Testis (tissue), 3 donors: ENCODE results near the gene SF1. TPM values are rescaled to one million over a fixed set of nuclear protein-coding genes. Genes with fewer than 3 reads are reported as not detected.
A peak's percentile ranks its signal among the peaks of the same experiment; 100 is the strongest.

Source experiments
- DNase-seq: peaks from one replicate; pipeline ENCODE4 v3.0.0-alpha.2; 2019
- H3K27ac ChIP-seq, 2 donors: fragments of 200-600 bp; sonication (generic); one replicate each; pipeline ENCODE4 v1.5.1; 2019
- H3K27me3 ChIP-seq: fragments of 200-600 bp; sonication (generic); one replicate; pipeline ENCODE4 v1.5.1; 2019
- H3K36me3 ChIP-seq: fragments of 200-600 bp; sonication (generic); one replicate; pipeline ENCODE4 v1.5.1; 2017; ENCODE audit warnings: low read depth; ENCODE audit errors: missing control alignments
- H3K4me1 ChIP-seq: fragments of 200-600 bp; sonication (generic); one replicate; pipeline ENCODE4 v1.5.1; 2019
- H3K4me3 ChIP-seq, 2 donors: fragments of 200-600 bp; sonication (generic); one replicate each; pipeline ENCODE4 v1.5.1; 2017 to 2019
- H3K9me3 ChIP-seq: fragments of 200-600 bp; sonication (generic); one replicate; pipeline ENCODE4 v1.5.1; 2017
- POLR2A ChIP-seq: fragments of 450-650 bp; IDR thresholded peaks from one replicate; pipeline ENCODE4 v1.6.1; 2017; ENCODE audit warnings: antibody characterized with exemption, mild to moderate bottlenecking, moderate library complexity
- WGBS, 2 donors: methylation state at CpG; one replicate each; pipeline ENCODE4 v1.1.5; 2018; 5-methylcytosine and 5-hydroxymethylcytosine counted together
- intact Hi-C: fragments of 100-400 bp; cut with DNase I; formaldehyde crosslinking; loops from one replicate; pipeline ENCODE4 v1.15.1; 2023; ENCODE audit warnings: low total_unique reads
- polyA plus RNA-seq: library from polyadenylated mRNA; stranded (reverse); fragments of 350-450 nt; fragmentation: Illumina TruSeq; extraction: RNeasy Lipid Tissue Mini Kit (QIAGEN cat#74804); gene quantifications from one replicate; pipeline ENCODE4 v1.2.3, GENCODE V29; 2014; ENCODE audit warnings: low read depth, low replicate concordance; ENCODE audit not compliant: insufficient read depth
- total RNA-seq, 2 donors: library from RNA; depleted of rRNA; stranded (reverse); fragments of >200 nt; gene quantifications; one replicate each; pipeline ENCODE4 v1.2.3, GENCODE V29; 2016
- TF ChIP-seq, protein P1 (sequence below), 3 experiments: fragments of 450-650 bp in 2 of 3; fragments of 200-600 bp in 1 of 3; sonication (generic) in 1 of 3; IDR thresholded peaks; one replicate each; pipeline ENCODE4 v1.5.1; 2016 to 2019; ENCODE audit warnings: antibody characterized with exemption in 3 of 3, mild to moderate bottlenecking in 2 of 3, moderate library complexity in 1 of 3

Gene SF1
- total and polyA plus RNA-seq, 3 donors from 2014 or later, result 431 to 499 (median 455) TPM

DNA sequence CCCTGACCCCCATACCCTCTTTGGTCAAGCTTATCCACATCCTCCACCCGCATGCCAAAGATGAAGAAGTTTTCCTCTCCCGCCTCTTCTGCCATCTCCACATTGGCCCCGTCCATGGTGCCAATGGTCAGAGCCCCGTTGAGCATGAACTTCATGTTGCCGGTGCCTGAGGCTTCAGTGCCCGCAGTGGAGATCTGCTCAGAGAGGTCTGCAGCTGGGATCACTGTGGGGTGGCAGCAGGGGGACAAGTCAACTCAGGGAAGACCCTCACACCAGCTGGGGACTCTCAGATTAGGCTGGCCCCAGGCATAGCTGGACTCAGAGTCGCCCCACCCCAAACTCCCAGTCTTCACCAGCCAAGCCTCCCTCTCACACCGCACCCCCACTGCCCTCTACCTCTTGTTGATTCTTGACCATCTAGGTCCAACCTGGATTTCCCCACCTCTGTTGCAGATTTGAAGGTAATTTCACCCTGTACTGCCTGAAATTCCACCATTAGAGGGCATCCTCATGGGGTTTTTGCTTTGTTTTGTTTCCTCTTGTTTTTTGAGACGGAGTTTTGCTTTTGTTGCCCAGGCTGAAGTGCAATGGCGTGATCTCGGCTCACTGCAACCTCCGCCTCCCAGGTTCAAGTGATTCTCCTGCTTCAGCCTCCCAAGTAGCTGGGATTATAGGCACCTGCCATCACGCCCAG, 27.8 kb downstream of the SF1 start:
- H3K9me3 ChIP-seq, result no peaks in the 10 kb centered on the region
- no peak for TF ChIP-seq POLR2A
- TF ChIP-seq, protein P1, sequence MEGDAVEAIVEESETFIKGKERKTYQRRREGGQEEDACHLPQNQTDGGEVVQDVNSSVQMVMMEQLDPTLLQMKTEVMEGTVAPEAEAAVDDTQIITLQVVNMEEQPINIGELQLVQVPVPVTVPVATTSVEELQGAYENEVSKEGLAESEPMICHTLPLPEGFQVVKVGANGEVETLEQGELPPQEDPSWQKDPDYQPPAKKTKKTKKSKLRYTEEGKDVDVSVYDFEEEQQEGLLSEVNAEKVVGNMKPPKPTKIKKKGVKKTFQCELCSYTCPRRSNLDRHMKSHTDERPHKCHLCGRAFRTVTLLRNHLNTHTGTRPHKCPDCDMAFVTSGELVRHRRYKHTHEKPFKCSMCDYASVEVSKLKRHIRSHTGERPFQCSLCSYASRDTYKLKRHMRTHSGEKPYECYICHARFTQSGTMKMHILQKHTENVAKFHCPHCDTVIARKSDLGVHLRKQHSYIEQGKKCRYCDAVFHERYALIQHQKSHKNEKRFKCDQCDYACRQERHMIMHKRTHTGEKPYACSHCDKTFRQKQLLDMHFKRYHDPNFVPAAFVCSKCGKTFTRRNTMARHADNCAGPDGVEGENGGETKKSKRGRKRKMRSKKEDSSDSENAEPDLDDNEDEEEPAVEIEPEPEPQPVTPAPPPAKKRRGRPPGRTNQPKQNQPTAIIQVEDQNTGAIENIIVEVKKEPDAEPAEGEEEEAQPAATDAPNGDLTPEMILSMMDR (IDR thresholded peaks at IDR 0.05), result no peak
- no peak overlapping the region for H3K27ac ChIP-seq
- H3K4me1 ChIP-seq, result peaks cover 23% of the 10 kb centered on the region
- no peak for DNase-seq
- no peaks in the 10 kb centered on the region for H3K27me3 ChIP-seq
- WGBS, 2 donors, result 90 to 94% methylated on average over 13 of the region's 13 CpGs
- no peak overlapping the region for H3K4me3 ChIP-seq
- H3K36me3 ChIP-seq, result no peaks in the 10 kb centered on the region
- intact Hi-C loops, result no loop called here

DNA sequence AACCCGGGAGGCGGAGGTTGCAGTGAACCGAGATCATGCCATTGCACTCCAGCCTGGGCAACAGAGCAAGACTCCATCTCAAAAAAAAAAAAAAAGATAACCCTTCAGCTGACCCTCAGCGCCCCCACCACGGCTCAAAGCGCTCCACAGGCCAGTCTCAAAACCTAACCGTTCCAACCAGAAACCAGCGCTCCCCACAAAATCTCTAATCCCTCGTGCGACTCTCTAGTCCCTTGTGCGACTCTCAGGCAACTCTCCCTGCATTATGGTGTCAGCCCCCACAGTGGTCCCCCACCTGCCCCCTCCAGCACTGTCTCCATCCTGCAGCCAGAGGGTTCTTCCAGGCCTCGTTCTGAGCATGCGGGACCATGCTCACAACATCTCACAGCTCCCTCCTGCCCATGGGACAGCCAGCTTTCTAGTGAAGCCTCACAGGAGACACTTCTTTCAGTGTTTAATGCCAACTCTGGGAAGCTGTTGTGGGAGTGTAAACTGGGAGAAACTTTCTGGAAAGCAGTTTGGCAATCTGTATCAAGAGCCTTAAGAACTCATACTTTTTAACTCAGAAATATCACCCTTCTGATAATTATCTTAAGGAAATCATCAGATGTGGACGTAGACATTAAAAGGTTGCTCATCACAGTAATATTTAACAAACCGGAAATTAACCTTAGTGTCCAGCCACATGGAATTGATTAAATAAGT, 30.2 kb downstream of the SF1 start:
- Histone ChIP-seq H3K27ac (no peak overlapping the region), H3K36me3 (no peaks in the 10 kb centered on the region)
- no peak for DNase-seq

DNA sequence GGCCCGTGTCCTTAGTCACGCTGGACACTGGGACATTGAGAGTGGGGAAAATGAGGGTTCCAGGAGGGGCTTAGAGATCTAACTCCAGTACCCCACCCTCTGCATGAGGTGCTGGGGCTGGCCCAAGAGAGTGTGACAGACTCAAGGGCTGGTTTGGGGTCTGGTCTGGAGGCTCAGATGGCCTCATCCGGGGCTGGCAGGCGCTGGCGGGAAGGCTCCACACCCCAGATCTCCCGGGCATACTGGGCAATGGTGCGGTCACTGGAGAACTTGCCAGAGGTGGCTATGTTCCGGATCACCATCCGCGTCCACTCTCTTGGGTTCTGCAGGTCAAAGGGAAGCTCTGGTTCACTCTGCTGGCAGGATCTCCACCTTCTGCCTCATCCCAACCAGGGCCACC, 31.9 kb downstream of the SF1 start:
- peaks cover 30% of the 10 kb centered on the region for H3K4me1 ChIP-seq
- H3K9me3 ChIP-seq, result no peaks in the 10 kb centered on the region
- TF ChIP-seq, protein P1 (IDR thresholded peaks at IDR 0.05), result no peak
- no peak for TF ChIP-seq POLR2A
- H3K4me3 ChIP-seq, result peak overlapping the region in 1 of 2 donors; percentile 54
- H3K27ac ChIP-seq, result peak overlapping the region; percentile 83 to 92
- DNase-seq, result no peak
- WGBS, 2 donors, result 55 to 69% methylated on average over 5 to 10 of the region's 10 CpGs
- no peaks in the 10 kb centered on the region for H3K27me3 ChIP-seq
- intact Hi-C loops, result no loop called here
- H3K36me3 ChIP-seq, result no peaks in the 10 kb centered on the region

More for the DNA sequence above, 30.2 kb downstream of the SF1 start:
- TF ChIP-seq, protein P1 (IDR thresholded peaks at IDR 0.05), result no peak
- TF ChIP-seq POLR2A, result no peak
- intact Hi-C loops, result no loop called here
- 78 to 89% methylated on average over 15 of the region's 15 CpGs for WGBS, 2 donors
- peaks cover 24% of the 10 kb centered on the region for H3K4me1 ChIP-seq
- H3K27me3 ChIP-seq, result no peaks in the 10 kb centered on the region
- no peak overlapping the region for H3K4me3 ChIP-seq
- H3K9me3 ChIP-seq, result no peaks in the 10 kb centered on the region

DNA sequence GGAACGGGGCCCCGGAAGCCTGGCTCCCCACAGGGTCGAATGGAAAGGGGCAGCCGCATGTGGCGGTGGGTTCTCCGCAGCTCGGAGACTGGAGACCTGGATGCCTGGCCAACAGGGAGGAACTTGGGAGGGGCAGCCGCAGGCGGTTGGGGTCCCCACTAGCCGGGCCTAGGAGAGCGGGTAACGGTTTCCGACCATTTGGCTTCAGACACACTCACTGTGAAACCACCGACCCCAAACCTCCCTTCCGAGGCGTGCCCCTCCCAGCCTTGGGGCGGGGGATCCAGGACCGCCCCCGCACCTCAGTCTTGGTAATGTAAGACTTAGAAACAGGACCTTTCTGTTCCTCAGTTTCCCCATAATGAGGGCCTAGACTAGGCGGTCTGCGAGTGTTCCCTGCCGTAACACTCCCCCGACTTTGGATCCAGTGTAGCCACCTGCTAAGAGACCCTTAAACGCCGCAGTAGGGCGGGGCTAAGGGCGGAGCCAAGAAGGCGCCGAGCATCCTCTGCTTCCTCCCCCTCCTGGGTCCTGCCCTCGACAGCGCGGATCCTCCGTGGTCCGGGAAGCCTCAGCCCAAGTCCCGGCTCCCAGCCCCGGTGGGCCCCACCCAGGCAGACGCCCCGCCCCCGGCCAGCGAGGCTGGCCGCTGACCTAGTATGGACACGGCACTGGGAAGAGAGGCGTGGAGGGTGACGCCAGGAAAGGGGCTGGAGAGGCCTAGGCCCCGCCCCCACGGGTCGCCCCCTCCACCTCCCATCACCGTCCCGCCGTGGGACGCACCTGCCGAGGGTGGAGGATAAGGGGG, 32.6 kb downstream of the SF1 start:
- Histone ChIP-seq H3K27ac (peak overlapping the region; percentile 83 to 92), H3K36me3 (no peaks in the 10 kb centered on the region), H3K4me1 (peaks cover 30% of the 10 kb centered on the region), H3K9me3 (no peaks in the 10 kb centered on the region), H3K27me3 (no peaks in the 10 kb centered on the region), H3K4me3 (peak overlapping the region; percentile 54 to 61)
- 1 to 2% methylated on average over 28 to 44 of the region's 52 CpGs for WGBS, 2 donors
- TF ChIP-seq, protein P1 (IDR thresholded peaks at IDR 0.05), result no peak
- TF ChIP-seq POLR2A, result no peak
- intact Hi-C loops, result no loop called here
- DNase-seq, result peak; percentile 84
